ENCODE data around the gene SASH1. TPM values are rescaled to one million over a fixed set of nuclear protein-coding genes. Genes with fewer than 3 reads are reported as not detected.

SASH1 gene
- 15.4 and 17.0 TPM in 2 replicates for total RNA-seq

GRCh38 chr6:148342350-148343046 is at the start of gene SASH1:
SASH1 (plus strand) TSS chr6:148342838; CDS start chr6:148343068, 230 bp downstream.

Measured in epithelial cell of alveolus of lung (primary cell).